Osteoblast (primary cell): Measurements from ENCODE around the gene IPO9. TPM values are rescaled to one million over a fixed set of nuclear protein-coding genes. Genes with fewer than 3 reads are reported as not detected.

Experiments used
- DNase-seq: peaks from one replicate; pipeline ENCODE4 v3.0.0; 2011; ENCODE audit warnings: low spot score, mixed read lengths; ENCODE audit not compliant: insufficient read length; ENCODE audit errors: missing footprints
- H2AFZ ChIP-seq: 2 replicates; pipeline ENCODE4 v1.6.0; 2011; ENCODE audit warnings: mild to moderate bottlenecking, low read length
- H3K27ac ChIP-seq: 2 replicates; pipeline ENCODE4 v1.5.1; 2011; ENCODE audit warnings: mild to moderate bottlenecking, low read depth, low read length, moderate library complexity
- H3K27me3 ChIP-seq: 2 replicates; pipeline ENCODE4 v1.6.0; 2012; ENCODE audit warnings: mild to moderate bottlenecking, control low read depth, inconsistent platforms, low read length, moderate library complexity; ENCODE audit not compliant: insufficient read depth
- H3K36me3 ChIP-seq: 2 replicates; pipeline ENCODE4 v1.5.1; 2011; ENCODE audit warnings: mild to moderate bottlenecking, low read length, control low read depth, moderate library complexity; ENCODE audit not compliant: insufficient read depth
- H3K4me1 ChIP-seq: 2 replicates; pipeline ENCODE4 v1.5.1; 2011; ENCODE audit warnings: mild to moderate bottlenecking, low read length, control low read depth, moderate library complexity; ENCODE audit not compliant: insufficient read depth
- H3K4me2 ChIP-seq: 2 replicates; pipeline ENCODE4 v1.6.0; 2011; ENCODE audit warnings: mild to moderate bottlenecking, low read length; ENCODE audit not compliant: insufficient read depth
- H3K4me3 ChIP-seq: fragments of 200-600 bp; sonication (generic); 3 replicates; pipeline ENCODE4 v1.5.1; 2012; ENCODE audit warnings: mild to moderate bottlenecking, low read length, inconsistent platforms; ENCODE audit not compliant: insufficient read depth
- H3K79me2 ChIP-seq: 2 replicates; pipeline ENCODE4 v1.6.0; 2012; ENCODE audit warnings: mild to moderate bottlenecking, low read length, control low read depth, inconsistent platforms; ENCODE audit not compliant: insufficient read depth
- H3K9me3 ChIP-seq: 2 replicates; pipeline ENCODE4 v1.5.1; 2011; ENCODE audit warnings: low read depth, low read length, control low read depth
- H4K20me1 ChIP-seq: 2 replicates; pipeline ENCODE4 v1.6.0; 2012; ENCODE audit warnings: mild to moderate bottlenecking, low read length, control low read depth; ENCODE audit not compliant: insufficient read depth
- CTCF ChIP-seq: IDR thresholded peaks from 2 replicates; pipeline ENCODE4 v1.5.1; 2011; ENCODE audit warnings: mild to moderate bottlenecking, low read depth, low read length, moderate library complexity; ENCODE audit errors: extremely low read depth
- total RNA-seq: library from RNA; depleted of rRNA; stranded (reverse); fragments of >200 nt; gene quantifications from 2 replicates; pipeline ENCODE4 v1.2.3, GENCODE V29; 2012

IPO9 gene
- total RNA-seq, 1 donor = 26.1 TPM

GRCh38 chr1:201925301-201925567, 96.3 kb downstream of the IPO9 start:
- no peak overlapping the region for H3K4me3 ChIP-seq
- no peaks in the 10 kb centered on the region for H3K9me3 ChIP-seq
- H3K27ac ChIP-seq = no peak overlapping the region
- H3K36me3 ChIP-seq = peaks cover 8% of the 10 kb centered on the region
- DNase-seq = no peak
- H2AFZ ChIP-seq = no peak overlapping the region
- peaks cover 8% of the 10 kb centered on the region for H4K20me1 ChIP-seq
- TF ChIP-seq CTCF = no peak
- H3K4me1 ChIP-seq = no peaks in the 10 kb centered on the region
- no peaks in the 10 kb centered on the region for H3K79me2 ChIP-seq
- H3K27me3 ChIP-seq = no peaks in the 10 kb centered on the region
- H3K4me2 ChIP-seq = no peak overlapping the region

DNA sequence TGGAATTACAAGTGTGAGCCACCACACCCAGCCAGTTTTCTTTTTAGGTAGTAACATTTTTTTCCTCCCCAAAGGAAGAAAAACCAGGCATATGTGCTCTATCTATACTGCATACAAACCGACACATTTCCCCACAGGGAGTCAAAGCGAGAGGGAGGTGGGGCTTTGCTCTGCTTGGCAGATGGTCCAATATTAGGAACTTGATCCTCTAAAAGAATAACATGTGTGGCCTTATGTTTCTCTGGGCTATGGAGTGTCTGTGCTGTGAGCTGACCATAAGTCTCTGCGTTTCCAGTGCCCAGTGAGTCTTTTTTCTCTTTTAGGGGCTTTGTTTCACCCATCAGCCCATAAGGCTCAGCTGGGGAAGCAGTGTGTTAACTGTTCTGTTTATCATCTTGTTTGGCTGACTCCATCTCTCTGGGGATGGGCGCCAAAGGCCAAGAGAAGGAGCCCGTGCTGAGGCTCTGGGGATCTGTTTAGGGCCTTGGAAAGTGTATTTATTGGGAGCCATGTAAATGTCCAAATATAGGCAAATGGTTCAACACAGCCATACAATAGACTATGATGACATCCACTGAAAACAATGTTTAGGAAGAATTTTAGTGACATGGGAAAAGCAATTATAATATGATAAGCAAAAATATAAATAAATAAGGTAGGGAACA, 97.2 kb downstream of the IPO9 start:
- H4K20me1 ChIP-seq = peaks cover 13% of the 10 kb centered on the region
- H3K9me3 ChIP-seq = no peaks in the 10 kb centered on the region
- H3K4me3 ChIP-seq = no peak overlapping the region
- no peak overlapping the region for H2AFZ ChIP-seq
- DNase-seq = no peak
- no peaks in the 10 kb centered on the region for H3K79me2 ChIP-seq
- no peaks in the 10 kb centered on the region for H3K27me3 ChIP-seq
- H3K36me3 ChIP-seq = peaks cover 13% of the 10 kb centered on the region
- no peak overlapping the region for H3K27ac ChIP-seq
- no peak overlapping the region for H3K4me2 ChIP-seq
- no peaks in the 10 kb centered on the region for H3K4me1 ChIP-seq
- no peak for TF ChIP-seq CTCF

DNA sequence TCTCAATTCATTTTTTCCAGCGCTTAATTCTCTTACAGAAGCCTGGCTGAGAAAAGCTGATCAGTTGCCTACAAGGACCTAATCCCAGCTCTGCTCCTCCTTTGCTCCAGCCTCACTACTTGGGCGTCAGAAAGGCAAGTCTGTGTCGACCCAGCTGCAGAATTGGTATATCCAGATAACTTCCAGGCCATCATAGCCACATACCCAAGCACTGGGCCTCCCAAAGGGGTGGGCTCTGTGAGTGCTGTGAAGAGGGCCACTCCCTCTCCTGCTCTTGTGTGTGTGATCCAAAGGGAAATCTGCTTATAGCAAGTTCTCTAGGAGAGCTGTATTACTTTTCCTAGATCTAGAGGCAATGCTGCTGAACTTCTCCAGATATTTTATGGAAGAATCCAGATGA, 99.3 kb downstream of the IPO9 start:
- Histone ChIP-seq H3K27ac (no peak overlapping the region), H3K9me3 (no peaks in the 10 kb centered on the region), H2AFZ (no peak overlapping the region), H3K4me1 (no peaks in the 10 kb centered on the region), H3K4me2 (no peak overlapping the region), H3K36me3 (peaks cover 13% of the 10 kb centered on the region), H3K79me2 (no peaks in the 10 kb centered on the region), H3K4me3 (no peak overlapping the region), H4K20me1 (peaks cover 13% of the 10 kb centered on the region), H3K27me3 (no peaks in the 10 kb centered on the region)
- no peak for TF ChIP-seq CTCF
- no peak for DNase-seq

DNA sequence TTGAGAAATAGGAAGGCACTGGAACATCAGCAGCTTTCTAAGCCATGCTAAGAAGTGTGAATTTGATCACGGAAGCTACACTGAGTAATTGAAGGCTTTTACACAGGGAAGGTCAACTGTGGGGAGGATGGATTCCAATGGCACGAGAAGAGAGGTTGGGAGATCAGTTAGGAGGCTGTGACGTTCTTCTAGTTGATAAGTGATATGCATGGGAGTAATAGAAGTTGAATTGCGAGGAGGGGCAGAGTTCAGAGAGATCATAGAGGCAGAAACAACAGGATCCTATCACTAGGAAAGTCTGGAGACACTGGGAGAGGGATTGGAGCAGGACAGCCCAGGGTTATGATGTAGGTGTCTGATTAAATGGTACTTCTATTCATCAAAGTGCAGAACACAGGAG, 101.2 kb downstream of the IPO9 start:
- no peak overlapping the region for H3K4me2 ChIP-seq
- H3K9me3 ChIP-seq = no peaks in the 10 kb centered on the region
- peaks cover 4% of the 10 kb centered on the region for H3K79me2 ChIP-seq
- no peak overlapping the region for H2AFZ ChIP-seq
- H3K27me3 ChIP-seq = no peaks in the 10 kb centered on the region
- H3K4me1 ChIP-seq = peaks cover 9% of the 10 kb centered on the region
- peaks cover 13% of the 10 kb centered on the region for H3K36me3 ChIP-seq
- no peak for TF ChIP-seq CTCF
- H3K4me3 ChIP-seq = no peak overlapping the region
- DNase-seq = no peak
- H3K27ac ChIP-seq = no peak overlapping the region
- H4K20me1 ChIP-seq = peaks cover 17% of the 10 kb centered on the region
